Prostate gland (tissue), 2 donors: ENCODE measurements around the gene UQCRQ.

ENCODE experiments used
- CTCF ChIP-seq, 4 experiments: fragments of 200-600 bp in 2 of 4; fragments of 450-650 bp in 2 of 4; sonication (generic) in 2 of 4; IDR thresholded peaks; 1 replicate in 3 of 4; 2 replicates in 1 of 4; pipeline ENCODE4 v1.5.1; 2016 to 2019; ENCODE audit warnings: antibody characterized with exemption in 4 of 4, mild to moderate bottlenecking in 2 of 4, moderate library complexity in 2 of 4
- POLR2A ChIP-seq: fragments of 450-650 bp; IDR thresholded peaks from one replicate; pipeline ENCODE4 v1.6.1; 2016; ENCODE audit warnings: antibody characterized with exemption, mild to moderate bottlenecking
- POLR2AphosphoS5 ChIP-seq: sonication (generic); formaldehyde crosslinking; IDR thresholded peaks from one replicate; pipeline ENCODE4 v1.6.1; 2017; ENCODE audit warnings: antibody characterized with exemption

- TF ChIP-seq CTCF (IDR thresholded peaks at IDR 0.05) (no peak), POLR2AphosphoS5 (no peak), POLR2A (no peak)
These were observed 34.6 kb downstream of the UQCRQ start for GRCh38 chr5:132901036-132901435.
